CD4-positive, CD25-positive, alpha-beta regulatory T cell (primary cell): Measurements from ENCODE around the gene ZNF479. TPM values are rescaled to one million over a fixed set of nuclear protein-coding genes. Genes with fewer than 3 reads are reported as not detected.
"Not testable (repeated sequence)": the region's sequence is repeated elsewhere in the genome, so short reads cannot be mapped to it uniquely, and the experiment has no call there.

Experiments
- ATAC-seq, 2 donors: fragments of 150-1000 bp; cut with Tn5 transposase; one replicate each; pipeline ENCODE4 v1.10.0; 2021; ENCODE audit warnings: low read depth in 2 of 2, moderate number of reproducible peaks in 2 of 2, moderate library complexity in 1 of 2
- DNase-seq, 3 donors: peaks; one replicate each; pipeline versions ENCODE4 v3.0.0 to v3.0.0-alpha.2; 2012 to 2022; ENCODE audit warnings: mixed read lengths in 1 of 3
- H3K27ac ChIP-seq: one replicate; pipeline ENCODE4 v1.7.0; 2013; ENCODE audit warnings: mild to moderate bottlenecking, low read length; ENCODE audit not compliant: insufficient read depth, poor library complexity, severe bottlenecking
- H3K27me3 ChIP-seq: one replicate; pipeline ENCODE4 v1.7.0; 2013; ENCODE audit warnings: low read length; ENCODE audit not compliant: control insufficient read depth, insufficient read depth
- H3K36me3 ChIP-seq: one replicate; pipeline ENCODE4 v1.7.0; 2013; ENCODE audit warnings: mild to moderate bottlenecking, low read length, moderate library complexity; ENCODE audit not compliant: control insufficient read depth, insufficient read depth
- H3K4me1 ChIP-seq: 2 replicates; pipeline ENCODE4 v1.7.0; 2013; ENCODE audit warnings: mild to moderate bottlenecking, low read length; ENCODE audit not compliant: insufficient read depth, control insufficient read depth, poor library complexity, severe bottlenecking
- H3K4me3 ChIP-seq: one replicate; pipeline ENCODE4 v1.7.0; 2013; ENCODE audit warnings: low read depth, mild to moderate bottlenecking, low read length, moderate library complexity
- H3K9me3 ChIP-seq, 2 experiments: 1 replicate in 1 of 2; 2 replicates in 1 of 2; pipeline ENCODE4 v1.7.0; 2013; ENCODE audit warnings: low read length in 2 of 2, mild to moderate bottlenecking in 1 of 2, moderate library complexity in 1 of 2; ENCODE audit not compliant: control insufficient read depth in 2 of 2
- H3K27ac Mint-ChIP-seq, 3 donors: one replicate each; pipeline ENCODE4 v1.8.0; 2020 to 2022; ENCODE audit warnings: mild to moderate bottlenecking in 3 of 3, mixed read lengths in 3 of 3, moderate library complexity in 2 of 3
- H3K27me3 Mint-ChIP-seq: one replicate; pipeline ENCODE4 v1.8.0; 2022; ENCODE audit warnings: mild to moderate bottlenecking, mixed read lengths
- H3K36me3 Mint-ChIP-seq: one replicate; pipeline ENCODE4 v1.8.0; 2020; ENCODE audit warnings: mixed read lengths
- H3K4me1 Mint-ChIP-seq, 4 donors: one replicate each; pipeline ENCODE4 v1.8.0; 2020 to 2022; ENCODE audit warnings: mixed read lengths in 4 of 4, mild to moderate bottlenecking in 1 of 4
- H3K4me3 Mint-ChIP-seq, 4 donors: one replicate each; pipeline ENCODE4 v1.8.0; 2020 to 2022; ENCODE audit warnings: mild to moderate bottlenecking in 4 of 4, mixed read lengths in 4 of 4, moderate library complexity in 3 of 4
- H3K9me3 Mint-ChIP-seq, 7 donors: one replicate each; pipeline ENCODE4 v1.8.0; 2020 to 2022; ENCODE audit warnings: mixed read lengths in 7 of 7, mild to moderate bottlenecking in 3 of 7, moderate library complexity in 2 of 7
- polyA plus RNA-seq, 4 donors: library from polyadenylated mRNA; unstranded; fragments of 300-500 nt; fragmentation: Illumina TruSeq; gene quantifications; one replicate each; pipeline ENCODE4 v1.2.3, GENCODE V29; 2021
- total RNA-seq: library from RNA; stranded (reverse); gene quantifications from one replicate; pipeline ENCODE4 v1.2.3, GENCODE V29; 2022

ZNF479 gene
- total and polyA plus RNA-seq, 5 donors from 2014 or later, result not detected

DNA sequence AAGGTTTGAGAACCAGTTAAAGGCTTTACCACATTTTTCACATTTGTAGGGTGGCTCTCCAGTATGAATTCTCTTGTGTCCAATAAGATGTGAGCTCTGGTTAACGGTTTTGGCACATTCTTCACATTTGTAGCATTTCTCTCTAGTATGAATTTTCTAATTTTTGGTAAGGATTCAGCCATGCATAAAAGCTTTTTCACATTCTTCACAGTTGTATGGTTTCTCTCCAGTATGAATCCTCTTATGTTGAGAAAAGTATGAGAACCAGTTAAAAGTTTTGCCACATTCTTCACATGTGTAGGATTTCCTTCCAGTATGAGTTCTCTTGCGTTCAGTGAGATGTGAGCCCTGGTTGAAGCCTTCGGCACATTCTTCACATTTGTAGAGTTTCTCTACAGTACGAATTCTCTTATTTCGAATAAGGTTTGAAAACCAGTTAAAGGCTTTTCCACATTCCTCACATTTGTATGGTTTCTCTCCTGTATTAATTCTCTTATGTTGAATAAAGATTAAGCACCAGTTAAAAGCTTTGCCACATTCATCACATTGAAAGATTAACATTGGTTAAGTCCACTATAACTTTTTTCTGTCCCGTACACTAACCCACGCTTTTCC lies 33.2 kb upstream of the ZNF479 start:
- H3K27me3 ChIP-seq, result no peaks in the 10 kb centered on the region
- no peaks in the 10 kb centered on the region for H3K4me1 ChIP-seq
- peak overlapping the region in 1 of 4 donors; percentile 58 for H3K4me3 Mint-ChIP-seq
- ATAC-seq (no peak), DNase-seq (no peak)
- H3K27ac Mint-ChIP-seq, result no peak overlapping the region
- no peaks in the 10 kb centered on the region for H3K36me3 Mint-ChIP-seq
- H3K9me3 ChIP-seq, result peaks cover 30 to 48% of the 10 kb centered on the region in 2 experiments
- H3K4me3 ChIP-seq, result no peak overlapping the region
- no peaks in the 10 kb centered on the region for H3K27me3 Mint-ChIP-seq
- peaks cover 2 to 40% (median 11%) of the 10 kb centered on the region in 7 donors for H3K9me3 Mint-ChIP-seq
- H3K4me1 Mint-ChIP-seq, result no peaks in the 10 kb centered on the region
- H3K27ac ChIP-seq, result no peak overlapping the region
- no peaks in the 10 kb centered on the region for H3K36me3 ChIP-seq

DNA sequence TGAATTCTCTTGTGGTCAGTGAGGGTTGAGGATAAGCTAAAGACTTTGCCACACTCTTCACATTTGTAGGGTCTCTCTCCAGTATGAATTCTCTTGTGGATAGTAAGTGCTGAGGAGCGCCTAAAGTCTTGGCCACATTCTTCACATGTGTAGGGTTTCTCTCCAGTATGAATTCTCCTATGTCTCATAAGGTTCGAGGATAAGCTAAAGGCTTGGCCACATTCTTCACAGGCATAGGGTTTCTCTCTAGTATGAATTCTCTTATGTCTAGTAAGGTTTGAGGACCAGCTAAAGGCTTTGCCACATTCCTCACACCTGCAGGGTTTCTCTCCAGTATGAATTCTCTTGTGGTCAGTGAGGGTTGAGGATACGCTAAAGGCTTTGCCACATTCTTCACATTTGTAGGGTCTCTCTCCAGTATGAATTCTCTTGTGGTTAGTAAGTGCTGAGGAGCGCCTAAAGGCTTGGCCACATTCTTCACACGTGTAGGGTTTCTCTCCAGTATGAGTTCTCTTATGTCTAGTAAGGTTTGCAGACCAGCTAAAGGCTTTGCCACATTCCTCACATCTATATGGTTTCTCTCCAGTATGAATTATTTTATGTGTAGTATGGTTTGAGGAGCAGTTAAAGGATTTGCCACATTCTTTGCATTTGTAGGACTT lies 12.0 kb downstream of the ZNF479 start:
- DNase-seq, H3K4me1 ChIP-seq, H3K27ac ChIP-seq, H3K4me3 Mint-ChIP-seq, H3K4me3 ChIP-seq, ATAC-seq, H3K27me3 ChIP-seq, H3K36me3 ChIP-seq, H3K4me1 Mint-ChIP-seq, H3K36me3 Mint-ChIP-seq, H3K27ac Mint-ChIP-seq, H3K27me3 Mint-ChIP-seq: not testable (repeated sequence)
- H3K9me3 ChIP-seq, result peaks cover 12 to 14% of the 10 kb centered on the region in 2 experiments
- H3K9me3 Mint-ChIP-seq, result peaks cover 0 to 28% (median 3%) of the 10 kb centered on the region in 7 donors
